SH-SY5Y (cell line): Measurements from ENCODE around the gene CAMTA1.

ENCODE experiments used
- GATA2 ChIP-seq: IDR thresholded peaks from 2 replicates; pipeline ENCODE4 v1.6.1; 2011; ENCODE audit warnings: mild to moderate bottlenecking, low read depth, low read length
- GATA3 ChIP-seq: IDR thresholded peaks from 2 replicates; pipeline ENCODE4 v1.6.1; 2011; ENCODE audit warnings: low read depth, mild to moderate bottlenecking, low read length, moderate library complexity

- TF ChIP-seq GATA2 (no peak), GATA3 (no peak)
These were observed 30.5 kb downstream of the CAMTA1 start for GRCh38 chr1:6815726-6816125.
